Activated effector memory CD4-positive, alpha-beta T cell treated with anti-CD3 and anti-CD28 coated beads, Interleukin-2, amount 50 U/mL, for 16 hours (primary cell): ENCODE data around the gene RCBTB1.
"Not testable (repeated sequence)": the region's sequence is repeated elsewhere in the genome, so short reads cannot be mapped to it uniquely, and the experiment has no call there.

Experiments
- DNase-seq: peaks from one replicate; pipeline ENCODE4 v3.0.0-alpha.2; 2020

The RCBTB1 gene

GRCh38 chr13:49602615-49603014, 17.3 kb upstream of the RCBTB1 start:
- DNase-seq, result not testable (repeated sequence)

GRCh38 chr13:49602005-49602404, 16.6 kb upstream of the RCBTB1 start:
- DNase-seq, result no peak

GRCh38 chr13:49597043-49597641, 11.8 kb upstream of the RCBTB1 start:
- no peak for DNase-seq

- no peak for DNase-seq
Observed at GRCh38 chr13:49596221-49596620, 10.9 kb upstream of the RCBTB1 start.

- no peak for DNase-seq
Observed at GRCh38 chr13:49594576-49594975, 9.2 kb upstream of the RCBTB1 start.

GRCh38 chr13:49593876-49594275, 8.5 kb upstream of the RCBTB1 start:
- not testable (repeated sequence) for DNase-seq

GRCh38 chr13:49590714-49591113, 5.4 kb upstream of the RCBTB1 start:
- DNase-seq, result not testable (repeated sequence)

- no peak for DNase-seq
Observed at GRCh38 chr13:49587311-49587847, 2.0 kb upstream of the RCBTB1 start.

- DNase-seq, result no peak
Observed at GRCh38 chr13:49586717-49587116, 1.4 kb upstream of the RCBTB1 start.

- no peak for DNase-seq
Observed at GRCh38 chr13:49584771-49585182, 581 bp downstream of the RCBTB1 start.

GRCh38 chr13:49580980-49581680, 4.2 kb downstream of the RCBTB1 start:
- no peak for DNase-seq

GRCh38 chr13:49579501-49579900, 5.9 kb downstream of the RCBTB1 start:
- DNase-seq, result no peak

GRCh38 chr13:49571299-49572240, 13.8 kb downstream of the RCBTB1 start:
- DNase-seq, result no peak

- no peak for DNase-seq
Observed at GRCh38 chr13:49569993-49570689, 15.2 kb downstream of the RCBTB1 start.

GRCh38 chr13:49567491-49567890, 17.9 kb downstream of the RCBTB1 start:
- no peak for DNase-seq

- DNase-seq, result no peak
Observed at GRCh38 chr13:49566461-49566860, 18.9 kb downstream of the RCBTB1 start.

- DNase-seq, result not testable (repeated sequence)
Observed at GRCh38 chr13:49565461-49565860, 19.9 kb downstream of the RCBTB1 start.

- DNase-seq, result no peak
Observed at GRCh38 chr13:49563516-49563915, 21.8 kb downstream of the RCBTB1 start.

- DNase-seq, result no peak
Observed at GRCh38 chr13:49561062-49561410, 24.3 kb downstream of the RCBTB1 start.

- no peak for DNase-seq
Observed at GRCh38 chr13:49560270-49561061, 24.9 kb downstream of the RCBTB1 start.

GRCh38 chr13:49559006-49559405, 26.4 kb downstream of the RCBTB1 start:
- DNase-seq, result no peak

GRCh38 chr13:49554387-49554786, 31.0 kb downstream of the RCBTB1 start:
- no peak for DNase-seq
